HepG2 (cell line): ENCODE data around the gene B3GALT6. TPM values are rescaled to one million over a fixed set of nuclear protein-coding genes. Genes with fewer than 3 reads are reported as not detected.

Experiments
- ATAC-seq: fragments of 200-7000 bp; cut with Tn5 transposase; 3 replicates; pipeline ENCODE4 v1.9.1; 2020; ENCODE audit warnings: mild to moderate bottlenecking, moderate library complexity
- BruUV-seq: library from RNA; stranded (reverse); fragments of 400-500 nt; replicated peaks from 2 replicates; lab custom pipeline; 2021; lab: Mats Ljungman, UMichigan
- CTCF ChIA-PET: fragments of 300-600 bp; formaldehyde crosslinking; extraction: SDS; loops from one replicate; lab custom pipeline; 2021; ENCODE audit warnings: low total read pairs, inconsistent platforms, low intra/inter-chr PET ratio; lab: Yijun Ruan, JAX
- POLR2A ChIA-PET: fragments of 350-600 bp; sonication (Branson Sonifier 250); formaldehyde crosslinking; loops from one replicate; lab custom pipeline; 2020; ENCODE audit warnings: antibody characterized with exemption, inconsistent platforms; lab: Yijun Ruan, JAX
- DNase-seq: peaks from one replicate; pipeline ENCODE4 v3.0.0-alpha.2; 2015; ENCODE audit warnings: low spot score
- FAIRE-seq: peaks from 3 replicates; lab custom pipeline; 2011; peaks lifted over from hg19 to GRCh38; lab: Jason Lieb, UNC
- H2AFZ ChIP-seq: one replicate; pipeline ENCODE4 v1.6.1; 2011; ENCODE audit warnings: low read length, inconsistent platforms
- H3K27ac ChIP-seq: fragments of 300-600 bp; 3 replicates; pipeline ENCODE4 v1.8.0; 2011; ENCODE audit warnings: mixed run types, mild to moderate bottlenecking, mixed read lengths, low read length, inconsistent platforms; ENCODE audit not compliant: insufficient read depth; ENCODE audit errors: extremely low read length
- H3K27me3 ChIP-seq, 2 experiments: fragments of 200-600 bp in 1 of 2; 2 replicates in 1 of 2; 3 replicates in 1 of 2; pipeline versions ENCODE4 v1.6.0 to v1.8.0; 2011; ENCODE audit warnings: low read length in 2 of 2, mild to moderate bottlenecking in 2 of 2, moderate library complexity in 2 of 2, inconsistent platforms in 1 of 2; ENCODE audit not compliant: insufficient read depth in 2 of 2, control insufficient read depth in 1 of 2
- H3K36me3 ChIP-seq, 2 experiments: fragments of 200-600 bp in 1 of 2; replicated peaks in 1 of 2; 2 replicates in 1 of 2; 3 replicates in 1 of 2; pipeline versions ENCODE4 v1.5.1 to v1.8.0; 2011; ENCODE audit warnings: low read length in 2 of 2, inconsistent platforms in 1 of 2; ENCODE audit not compliant: insufficient read depth in 2 of 2, control insufficient read depth in 1 of 2
- H3K4me1 ChIP-seq: 2 replicates; pipeline ENCODE4 v1.5.1; 2012; ENCODE audit warnings: low read length, inconsistent platforms; ENCODE audit not compliant: insufficient read depth
- H3K4me2 ChIP-seq: 2 replicates; pipeline ENCODE4 v1.6.0; 2011; ENCODE audit warnings: low read depth, low read length, inconsistent platforms
- H3K4me3 ChIP-seq, 3 experiments: fragments of 200-600 bp in 1 of 3; sonication (generic), shearing (Covaris generic) in 1 of 3; replicated peaks in 1 of 3; 2 replicates each; pipeline ENCODE4 v1.5.1; 2011 to 2016; ENCODE audit warnings: low read length in 3 of 3, inconsistent platforms in 2 of 3, low read depth in 2 of 3, mild to moderate bottlenecking in 2 of 3, control low read depth in 1 of 3, mixed read lengths in 1 of 3; ENCODE audit not compliant: insufficient read depth in 1 of 3
- H3K79me2 ChIP-seq: one replicate; pipeline ENCODE4 v1.6.1; 2011; ENCODE audit warnings: low read length, inconsistent platforms; ENCODE audit not compliant: insufficient read depth
- H3K9ac ChIP-seq: 2 replicates; pipeline ENCODE4 v1.6.0; 2011; ENCODE audit warnings: mild to moderate bottlenecking, low read depth, low read length, inconsistent platforms; ENCODE audit not compliant: insufficient read depth
- H3K9me3 ChIP-seq: 2 replicates; pipeline ENCODE4 v1.5.1; 2012; ENCODE audit warnings: mild to moderate bottlenecking, low read length
- H4K20me1 ChIP-seq: 2 replicates; pipeline ENCODE4 v1.6.0; 2011; ENCODE audit warnings: inconsistent platforms, mild to moderate bottlenecking, low read length, moderate library complexity; ENCODE audit not compliant: insufficient read depth
- TOPORS ChIP-seq: sonication (generic); formaldehyde crosslinking; IDR thresholded peaks from 2 replicates; pipeline ENCODE4 v1.8.0; 2023; ENCODE audit warnings: mild to moderate bottlenecking, missing genetic modification reagents
- ZNF20 ChIP-seq: sonication (generic); formaldehyde crosslinking; IDR thresholded peaks from 2 replicates; pipeline ENCODE4 v1.4.0; 2020; ENCODE audit warnings: mild to moderate bottlenecking, moderate library complexity, missing genetic modification reagents
- ZNF234 ChIP-seq: sonication (generic); formaldehyde crosslinking; conservative IDR thresholded peaks from 2 replicates; pipeline ENCODE4 v1.5.1; 2020; ENCODE audit warnings: mild to moderate bottlenecking, missing genetic modification reagents
- ZNF652 ChIP-seq: IDR thresholded peaks from 2 replicates; pipeline ENCODE4 v1.6.1; 2016; ENCODE audit warnings: low read depth, borderline replicate concordance
- WGBS: methylation state at CpG from one replicate; pipeline ENCODE4 v1.1.6; 2017; ENCODE audit warnings: low lambda C conversion rate; 5-methylcytosine and 5-hydroxymethylcytosine counted together
- in situ Hi-C: cut with HindIII; loops from 2 replicates; pipeline ENCODE4 v1.10.0; 2017; ENCODE audit warnings: low pct_unique_long_range_greater_than_20kb; ENCODE audit not compliant: extremely low pct_ligation_motif_present
- intact Hi-C: fragments of 100-400 bp; cut with micrococcal nuclease; formaldehyde crosslinking; loops from one replicate; pipeline ENCODE4 v1.10.0; 2022; ENCODE audit not compliant: unreplicated experiment
- polyA plus RNA-seq, 8 experiments: library from polyadenylated mRNA; depleted of rRNA in 3 of 8; stranded (reverse) in 7 of 8; unstranded in 1 of 8; fragments of >200 nt; fragmentation: Illumina TruSeq in 4 of 8; extraction: Trizol in 4 of 8; gene quantifications; 2 replicates each; pipeline versions ENCODE4 v1.2.1 to v1.2.3, GENCODE V29; 2011 to 2016; ENCODE audit warnings: low read depth in 4 of 8, missing spikeins in 1 of 8, mixed read lengths in 1 of 8; ENCODE audit not compliant: insufficient read depth in 1 of 8
- total RNA-seq, 5 experiments: library from RNA; depleted of rRNA; stranded (reverse); fragments of >200 nt; fragmentation: Illumina TruSeq; extraction: Trizol; gene quantifications; 2 replicates each; pipeline ENCODE4 v1.2.3, GENCODE V29; 2016; ENCODE audit warnings: low read depth in 1 of 5
- TF ChIP-seq, protein P1 (sequence below): sonication (generic); formaldehyde crosslinking; IDR thresholded peaks from 2 replicates; pipeline ENCODE4 v1.4.0; 2020; ENCODE audit warnings: missing genetic modification reagents
- TF ChIP-seq, protein P2 (sequence below): sonication (generic); formaldehyde crosslinking; IDR thresholded peaks from 2 replicates; pipeline ENCODE4 v1.8.0; 2022; ENCODE audit warnings: mild to moderate bottlenecking, missing genetic modification reagents, moderate library complexity
- TF ChIP-seq, protein P3 (sequence below): sonication (generic); formaldehyde crosslinking; IDR thresholded peaks from 2 replicates; pipeline ENCODE4 v1.4.0; 2020; ENCODE audit warnings: missing genetic modification reagents
- TF ChIP-seq, protein P4 (sequence below): sonication (generic); formaldehyde crosslinking; conservative IDR thresholded peaks from 2 replicates; pipeline ENCODE4 v1.8.1; 2023; ENCODE audit warnings: missing genetic modification reagents
- TF ChIP-seq, protein P5 (sequence below): sonication (generic); IDR thresholded peaks from 2 replicates; pipeline ENCODE4 v1.6.1; 2016; ENCODE audit warnings: low read depth, borderline replicate concordance

B3GALT6 gene
- total and polyA plus RNA-seq, 2 of the 13 experiments (the other 11 are each of a cell fraction or from before 2014, with no cell fraction given): 3.9 to 14.2 TPM

DNA sequence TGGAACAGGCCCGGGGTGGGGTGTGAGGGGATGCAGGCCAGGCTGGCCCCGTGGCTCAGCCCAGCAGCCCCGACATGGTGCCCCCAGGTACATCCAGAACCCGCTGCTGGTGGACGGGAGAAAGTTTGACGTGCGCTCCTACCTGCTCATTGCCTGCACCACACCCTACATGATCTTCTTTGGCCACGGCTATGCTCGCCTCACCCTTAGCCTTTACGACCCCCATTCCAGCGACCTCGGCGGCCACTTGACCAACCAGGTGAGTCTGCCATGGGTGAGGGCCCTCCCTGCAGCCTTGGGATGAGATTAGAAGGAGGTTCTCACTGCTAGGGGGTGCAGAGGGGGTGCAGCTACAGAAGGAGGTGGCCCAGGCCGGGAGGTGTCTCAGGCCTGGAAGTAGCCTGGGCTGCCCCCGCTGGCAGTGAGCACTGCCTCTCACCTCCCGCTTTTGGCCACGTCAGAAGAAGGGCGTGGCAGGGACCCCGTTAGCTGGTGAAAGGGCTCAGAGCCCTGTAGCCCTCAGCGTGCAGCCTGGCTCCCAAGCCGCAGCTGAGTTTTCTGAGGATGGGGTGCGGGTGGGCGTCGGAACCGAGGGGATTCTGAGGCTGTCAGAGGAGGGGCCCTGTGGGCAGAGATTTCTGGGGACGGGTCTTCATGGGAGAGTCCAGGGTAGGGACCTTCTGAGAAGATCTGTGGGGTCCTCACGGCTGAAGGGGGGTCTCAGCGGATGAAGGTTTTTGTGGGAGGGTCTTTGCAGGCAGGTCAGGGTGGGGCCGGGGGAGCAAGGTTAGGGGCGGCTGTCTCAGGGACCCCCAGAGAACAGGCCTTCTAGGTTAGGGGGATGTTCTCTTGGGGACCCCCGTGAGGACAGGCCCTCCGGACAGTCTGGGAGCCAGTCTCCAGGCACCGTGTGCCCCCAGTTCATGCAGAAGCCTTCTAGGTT lies 47.9 kb upstream of the B3GALT6 start:
- ATAC-seq: no peak
- no peak overlapping the region for H2AFZ ChIP-seq
- intact Hi-C loops: no loop called here
- TF ChIP-seq ZNF20 (CRISPR knock-in tag) (no peak), TOPORS (no peak), ZNF234 (CRISPR knock-in tag) (no peak), ZNF652 (CRISPR knock-in tag) (no peak)
- TF ChIP-seq, protein P1, sequence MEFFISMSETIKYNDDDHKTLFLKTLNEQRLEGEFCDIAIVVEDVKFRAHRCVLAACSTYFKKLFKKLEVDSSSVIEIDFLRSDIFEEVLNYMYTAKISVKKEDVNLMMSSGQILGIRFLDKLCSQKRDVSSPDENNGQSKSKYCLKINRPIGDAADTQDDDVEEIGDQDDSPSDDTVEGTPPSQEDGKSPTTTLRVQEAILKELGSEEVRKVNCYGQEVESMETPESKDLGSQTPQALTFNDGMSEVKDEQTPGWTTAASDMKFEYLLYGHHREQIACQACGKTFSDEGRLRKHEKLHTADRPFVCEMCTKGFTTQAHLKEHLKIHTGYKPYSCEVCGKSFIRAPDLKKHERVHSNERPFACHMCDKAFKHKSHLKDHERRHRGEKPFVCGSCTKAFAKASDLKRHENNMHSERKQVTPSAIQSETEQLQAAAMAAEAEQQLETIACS (CRISPR knock-in tag): no peak
- TF ChIP-seq, protein P2, sequence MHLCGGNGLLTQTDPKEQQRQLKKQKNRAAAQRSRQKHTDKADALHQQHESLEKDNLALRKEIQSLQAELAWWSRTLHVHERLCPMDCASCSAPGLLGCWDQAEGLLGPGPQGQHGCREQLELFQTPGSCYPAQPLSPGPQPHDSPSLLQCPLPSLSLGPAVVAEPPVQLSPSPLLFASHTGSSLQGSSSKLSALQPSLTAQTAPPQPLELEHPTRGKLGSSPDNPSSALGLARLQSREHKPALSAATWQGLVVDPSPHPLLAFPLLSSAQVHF: no peak
- TF ChIP-seq, protein P3, sequence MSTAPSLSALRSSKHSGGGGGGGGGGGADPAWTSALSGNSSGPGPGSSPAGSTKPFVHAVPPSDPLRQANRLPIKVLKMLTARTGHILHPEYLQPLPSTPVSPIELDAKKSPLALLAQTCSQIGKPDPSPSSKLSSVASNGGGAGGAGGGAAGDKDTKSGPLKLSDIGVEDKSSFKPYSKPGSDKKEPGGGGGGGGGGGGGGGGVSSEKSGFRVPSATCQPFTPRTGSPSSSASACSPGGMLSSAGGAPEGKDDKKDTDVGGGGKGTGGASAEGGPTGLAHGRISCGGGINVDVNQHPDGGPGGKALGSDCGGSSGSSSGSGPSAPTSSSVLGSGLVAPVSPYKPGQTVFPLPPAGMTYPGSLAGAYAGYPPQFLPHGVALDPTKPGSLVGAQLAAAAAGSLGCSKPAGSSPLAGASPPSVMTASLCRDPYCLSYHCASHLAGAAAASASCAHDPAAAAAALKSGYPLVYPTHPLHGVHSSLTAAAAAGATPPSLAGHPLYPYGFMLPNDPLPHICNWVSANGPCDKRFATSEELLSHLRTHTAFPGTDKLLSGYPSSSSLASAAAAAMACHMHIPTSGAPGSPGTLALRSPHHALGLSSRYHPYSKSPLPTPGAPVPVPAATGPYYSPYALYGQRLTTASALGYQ: no peak
- TF ChIP-seq, protein P4, sequence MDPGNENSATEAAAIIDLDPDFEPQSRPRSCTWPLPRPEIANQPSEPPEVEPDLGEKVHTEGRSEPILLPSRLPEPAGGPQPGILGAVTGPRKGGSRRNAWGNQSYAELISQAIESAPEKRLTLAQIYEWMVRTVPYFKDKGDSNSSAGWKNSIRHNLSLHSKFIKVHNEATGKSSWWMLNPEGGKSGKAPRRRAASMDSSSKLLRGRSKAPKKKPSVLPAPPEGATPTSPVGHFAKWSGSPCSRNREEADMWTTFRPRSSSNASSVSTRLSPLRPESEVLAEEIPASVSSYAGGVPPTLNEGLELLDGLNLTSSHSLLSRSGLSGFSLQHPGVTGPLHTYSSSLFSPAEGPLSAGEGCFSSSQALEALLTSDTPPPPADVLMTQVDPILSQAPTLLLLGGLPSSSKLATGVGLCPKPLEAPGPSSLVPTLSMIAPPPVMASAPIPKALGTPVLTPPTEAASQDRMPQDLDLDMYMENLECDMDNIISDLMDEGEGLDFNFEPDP (CRISPR knock-in tag): no peak
- TF ChIP-seq, protein P5, sequence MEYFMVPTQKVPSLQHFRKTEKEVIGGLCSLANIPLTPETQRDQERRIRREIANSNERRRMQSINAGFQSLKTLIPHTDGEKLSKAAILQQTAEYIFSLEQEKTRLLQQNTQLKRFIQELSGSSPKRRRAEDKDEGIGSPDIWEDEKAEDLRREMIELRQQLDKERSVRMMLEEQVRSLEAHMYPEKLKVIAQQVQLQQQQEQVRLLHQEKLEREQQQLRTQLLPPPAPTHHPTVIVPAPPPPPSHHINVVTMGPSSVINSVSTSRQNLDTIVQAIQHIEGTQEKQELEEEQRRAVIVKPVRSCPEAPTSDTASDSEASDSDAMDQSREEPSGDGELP: no peak
- no TSS peak for BruUV-seq
- H3K27ac ChIP-seq: no peak overlapping the region
- no peaks in the 10 kb centered on the region for H3K79me2 ChIP-seq
- no peak overlapping the region for H3K9ac ChIP-seq
- peaks cover 4 to 66% of the 10 kb centered on the region in 2 experiments; a peak in 4 of 5 replicates for H3K27me3 ChIP-seq
- no peaks in the 10 kb centered on the region for H4K20me1 ChIP-seq
- in situ Hi-C loops: no loop called here
- POLR2A ChIA-PET: no interaction called here
- DNase-seq: no peak
- peaks cover 22% of the 10 kb centered on the region for H3K4me1 ChIP-seq
- 42% methylated on average over 21 of the region's 33 CpGs for WGBS
- CTCF ChIA-PET: no interaction called here
- FAIRE-seq: no peak
- no peaks in the 10 kb centered on the region for H3K9me3 ChIP-seq
- H3K36me3 ChIP-seq: no peaks in the 10 kb centered on the region
- no peak overlapping the region for H3K4me3 ChIP-seq
- H3K4me2 ChIP-seq: no peak overlapping the region
